ENCODE results near the gene KPNA1. TPM values are rescaled to one million over a fixed set of nuclear protein-coding genes. Genes with fewer than 3 reads are reported as not detected.

The KPNA1 gene
- total RNA-seq, 2 experiments from 2014 or later = 45.2 to 65.6 TPM

GRCh38 chr3:122548076-122548475 lies 33.3 kb upstream of the KPNA1 start:
- CTCF ChIA-PET = interaction anchor here (0.9 to 1.4 kb wide), 3 partner anchors 12 to 164 kb away, joined by 3 to 5 read pairs (median 3); partner anchors contain the start of gene FAM162A
- Mint-ChIP-seq H3K27me3 (no peaks in the 10 kb centered on the region), H3K9me3 (ENCODE audit: low read depth) (no peaks in the 10 kb centered on the region), H3K4me3 (no peak overlapping the region), H3K4me1 (peaks cover 18% of the 10 kb centered on the region), H3K36me3 (peaks cover 86% of the 10 kb centered on the region), H3K27ac (peak overlapping the region; percentile 14)
- ATAC-seq (no peak), DNase-seq (no peak)

- Mint-ChIP-seq H3K27ac (no peak overlapping the region), H3K27me3 (no peaks in the 10 kb centered on the region), H3K36me3 (peaks cover 79% of the 10 kb centered on the region), H3K9me3 (ENCODE audit: low read depth) (no peaks in the 10 kb centered on the region), H3K4me1 (peaks cover 16% of the 10 kb centered on the region), H3K4me3 (no peak overlapping the region)
- CTCF ChIA-PET = interaction anchor here (1.3 kb wide), 1 partner anchor 9 kb away, joined by 3 read pairs; no protein-coding TSS in a partner anchor
- ATAC-seq (no peak), DNase-seq (no peak)
Measured at GRCh38 chr3:122546151-122546550, 31.4 kb upstream of the KPNA1 start.

GRCh38 chr3:122538956-122539490 lies 24.3 kb upstream of the KPNA1 start:
- ATAC-seq (no peak), DNase-seq (no peak)
- H3K27me3 Mint-ChIP-seq = no peaks in the 10 kb centered on the region
- no peaks in the 10 kb centered on the region for H3K9me3 Mint-ChIP-seq (ENCODE audit: low read depth)
- no peak overlapping the region for H3K27ac Mint-ChIP-seq
- no peak overlapping the region for H3K4me3 Mint-ChIP-seq
- H3K36me3 Mint-ChIP-seq = peaks cover 78% of the 10 kb centered on the region
- CTCF ChIA-PET = no interaction called here
- H3K4me1 Mint-ChIP-seq = peaks cover 54% of the 10 kb centered on the region

- Mint-ChIP-seq H3K36me3 (peaks cover 87% of the 10 kb centered on the region), H3K27ac (no peak overlapping the region), H3K27me3 (no peaks in the 10 kb centered on the region), H3K4me1 (peaks cover 71% of the 10 kb centered on the region), H3K9me3 (ENCODE audit: low read depth) (no peaks in the 10 kb centered on the region), H3K4me3 (no peak overlapping the region)
- no peak for ATAC-seq
- CTCF ChIA-PET = interaction anchor here (0.7 to 1.1 kb wide), 2 partner anchors 76 to 143 kb away, joined by 3 read pairs; no protein-coding TSS in a partner anchor
- no peak for DNase-seq
Measured at GRCh38 chr3:122536632-122537001, 21.9 kb upstream of the KPNA1 start.

- ATAC-seq (no peak), DNase-seq (no peak)
- no peak overlapping the region for H3K4me3 Mint-ChIP-seq
- CTCF ChIA-PET = interaction anchor here (0.7 to 1.1 kb wide), 2 partner anchors 76 to 143 kb away, joined by 3 read pairs; no protein-coding TSS in a partner anchor
- peaks cover 71% of the 10 kb centered on the region for H3K4me1 Mint-ChIP-seq
- no peaks in the 10 kb centered on the region for H3K27me3 Mint-ChIP-seq
- no peak overlapping the region for H3K27ac Mint-ChIP-seq
- H3K9me3 Mint-ChIP-seq (ENCODE audit: low read depth) = no peaks in the 10 kb centered on the region
- H3K36me3 Mint-ChIP-seq = peaks cover 84% of the 10 kb centered on the region
Measured at GRCh38 chr3:122535964-122536631, 21.4 kb upstream of the KPNA1 start.

GRCh38 chr3:122533931-122534334 lies 19.2 kb upstream of the KPNA1 start:
- H3K36me3 Mint-ChIP-seq = peaks cover 83% of the 10 kb centered on the region
- peak; percentile 82 for DNase-seq
- peak overlapping the region; percentile 71 for H3K27ac Mint-ChIP-seq
- CTCF ChIA-PET = interaction anchor here (0.6 to 1.8 kb wide), 6 partner anchors 19 to 655 kb away, joined by 3 read pairs; partner anchors contain the start of gene KPNA1
- no peak overlapping the region for H3K4me3 Mint-ChIP-seq
- no peaks in the 10 kb centered on the region for H3K9me3 Mint-ChIP-seq (ENCODE audit: low read depth)
- H3K4me1 Mint-ChIP-seq = peaks cover 61% of the 10 kb centered on the region
- ATAC-seq = peak; percentile 99
- no peaks in the 10 kb centered on the region for H3K27me3 Mint-ChIP-seq

GRCh38 chr3:122533480-122533879 lies 18.7 kb upstream of the KPNA1 start:
- no peaks in the 10 kb centered on the region for H3K9me3 Mint-ChIP-seq (ENCODE audit: low read depth)
- H3K27me3 Mint-ChIP-seq = no peaks in the 10 kb centered on the region
- no peak overlapping the region for H3K27ac Mint-ChIP-seq
- H3K4me3 Mint-ChIP-seq = no peak overlapping the region
- H3K4me1 Mint-ChIP-seq = peaks cover 57% of the 10 kb centered on the region
- ATAC-seq (peak; percentile 2), DNase-seq (no peak)
- H3K36me3 Mint-ChIP-seq = peaks cover 81% of the 10 kb centered on the region
- CTCF ChIA-PET = interaction anchor here (0.6 to 1.8 kb wide), 6 partner anchors 19 to 654 kb away, joined by 3 read pairs; partner anchors contain the start of gene KPNA1

- CTCF ChIA-PET = interaction anchor here (1.0 kb wide), 2 partner anchors 14 to 107 kb away, joined by 3 to 4 read pairs; no protein-coding TSS in a partner anchor
- H3K36me3 Mint-ChIP-seq = peaks cover 69% of the 10 kb centered on the region
- no peaks in the 10 kb centered on the region for H3K9me3 Mint-ChIP-seq (ENCODE audit: low read depth)
- H3K27ac Mint-ChIP-seq = no peak overlapping the region
- DNase-seq (no peak), ATAC-seq (no peak)
- H3K4me3 Mint-ChIP-seq = no peak overlapping the region
- H3K27me3 Mint-ChIP-seq = no peaks in the 10 kb centered on the region
- H3K4me1 Mint-ChIP-seq = peaks cover 28% of the 10 kb centered on the region
Measured at GRCh38 chr3:122530164-122530563, 15.4 kb upstream of the KPNA1 start.

- peaks cover 20% of the 10 kb centered on the region for H3K36me3 Mint-ChIP-seq
- CTCF ChIA-PET = no interaction called here
- no peak overlapping the region for H3K27ac Mint-ChIP-seq
- H3K27me3 Mint-ChIP-seq = peaks cover 2% of the 10 kb centered on the region
- H3K4me1 Mint-ChIP-seq = peaks cover 1% of the 10 kb centered on the region
- no peak overlapping the region for H3K4me3 Mint-ChIP-seq
- H3K9me3 Mint-ChIP-seq (ENCODE audit: low read depth) = no peaks in the 10 kb centered on the region
- no peak for ATAC-seq
- no peak for DNase-seq
Measured at GRCh38 chr3:122523317-122523716, 8.6 kb upstream of the KPNA1 start.

GRCh38 chr3:122520861-122521260 lies 6.1 kb upstream of the KPNA1 start:
- Mint-ChIP-seq H3K36me3 (peaks cover 5% of the 10 kb centered on the region), H3K9me3 (ENCODE audit: low read depth) (no peaks in the 10 kb centered on the region), H3K4me3 (no peak overlapping the region), H3K4me1 (peaks cover 2% of the 10 kb centered on the region), H3K27me3 (peaks cover 2% of the 10 kb centered on the region), H3K27ac (no peak overlapping the region)
- CTCF ChIA-PET = no interaction called here
- ATAC-seq (no peak), DNase-seq (no peak)

- peaks cover 5% of the 10 kb centered on the region for H3K36me3 Mint-ChIP-seq
- CTCF ChIA-PET = no interaction called here
Measured at GRCh38 chr3:122519693-122520092, 5.0 kb upstream of the KPNA1 start.

GRCh38 chr3:122516846-122517360 lies 2.2 kb upstream of the KPNA1 start:
- Mint-ChIP-seq H3K4me1 (peaks cover 20% of the 10 kb centered on the region), H3K27me3 (peaks cover 2% of the 10 kb centered on the region), H3K27ac (no peak overlapping the region), H3K9me3 (ENCODE audit: low read depth) (no peaks in the 10 kb centered on the region), H3K36me3 (peaks cover 3% of the 10 kb centered on the region), H3K4me3 (no peak overlapping the region)
- no peak for DNase-seq
- ATAC-seq = no peak
- CTCF ChIA-PET = interaction anchor here (0.6 to 1.4 kb wide), 2 partner anchors 124 to 162 kb away, joined by 3 to 4 read pairs; no protein-coding TSS in a partner anchor

More at GRCh38 chr3:122519693-122520092, 5.0 kb upstream of the KPNA1 start:
- no peak for ATAC-seq
- Mint-ChIP-seq H3K27me3 (peaks cover 2% of the 10 kb centered on the region), H3K9me3 (ENCODE audit: low read depth) (no peaks in the 10 kb centered on the region), H3K4me1 (peaks cover 9% of the 10 kb centered on the region), H3K27ac (no peak overlapping the region), H3K4me3 (no peak overlapping the region)
- DNase-seq = no peak

GRCh38 chr3:122515870-122516269 lies 1.1 kb upstream of the KPNA1 start:
- H3K27me3 Mint-ChIP-seq = peaks cover 2% of the 10 kb centered on the region
- H3K4me3 Mint-ChIP-seq = peak overlapping the region; percentile 16
- DNase-seq = no peak
- CTCF ChIA-PET = interaction anchor here (0.8 to 1.4 kb wide), 3 partner anchors 14 to 132 kb away, joined by 3 to 4 read pairs (median 3); partner anchors contain the start of gene FAM162A
- H3K36me3 Mint-ChIP-seq = peaks cover 5% of the 10 kb centered on the region
- H3K9me3 Mint-ChIP-seq (ENCODE audit: low read depth) = no peaks in the 10 kb centered on the region
- peaks cover 29% of the 10 kb centered on the region for H3K4me1 Mint-ChIP-seq
- ATAC-seq = no peak
- no peak overlapping the region for H3K27ac Mint-ChIP-seq

All from activated CD8-positive, alpha-beta memory T cell treated with anti-CD3 and anti-CD28 coated beads, Interleukin-2, amount 10 ng/mL, durations not matched to agents 7 days and 5 days (primary cell).